A549 (cell line): ENCODE data around the gene DCBLD1. TPM values are rescaled to one million over a fixed set of nuclear protein-coding genes. Genes with fewer than 3 reads are reported as not detected.

ENCODE experiments used
- ATAC-seq, 2 experiments: fragments of 200-7000 bp in 1 of 2; fragments of >200 bp in 1 of 2; cut with Nextera tagmentation in 1 of 2; cut with Tn5 transposase in 1 of 2; 3 replicates each; pipeline versions ENCODE4 v1.8.0 to v1.9.1; 2018 to 2020; ENCODE audit warnings: mild to moderate bottlenecking in 1 of 2, moderate library complexity in 1 of 2
- CTCF ChIA-PET: fragments of 300-600 bp; sonication (Branson Sonifier 250); formaldehyde crosslinking; extraction: SDS; loops from one replicate; lab custom pipeline; 2021; ENCODE audit warnings: antibody characterized with exemption, inconsistent platforms; lab: Yijun Ruan, JAX
- POLR2A ChIA-PET: fragments of 350-600 bp; formaldehyde crosslinking; extraction: SDS; loops from one replicate; lab custom pipeline; 2021; ENCODE audit warnings: antibody characterized with exemption, inconsistent platforms; lab: Yijun Ruan, JAX
- DNase-seq, 2 experiments: peaks; one replicate each; pipeline versions ENCODE4 v3.0.0 to v3.0.0-alpha.2; 2011 to 2016; ENCODE audit warnings: low read depth in 1 of 2, low spot score in 1 of 2
- FAIRE-seq: peaks from 2 replicates; lab custom pipeline; 2011; peaks lifted over from hg19 to GRCh38; lab: Jason Lieb, UNC
- H3K27ac ChIP-seq, 2 experiments: fragments of >200 bp; sonication (Bioruptor Twin); formaldehyde crosslinking; 3 replicates each; pipeline ENCODE4 v1.5.1; 2016 to 2017
- H3K4me1 ChIP-seq: fragments of >200 bp; sonication (Bioruptor Twin); formaldehyde crosslinking; 3 replicates; pipeline ENCODE4 v1.6.1; 2016
- H3K4me2 ChIP-seq: fragments of >200 bp; sonication (Bioruptor Twin); formaldehyde crosslinking; 3 replicates; pipeline ENCODE4 v1.6.1; 2016
- H3K4me3 ChIP-seq: fragments of >200 bp; sonication (Bioruptor Twin); formaldehyde crosslinking; 3 replicates; pipeline ENCODE4 v1.5.1; 2016
- H3K9me3 ChIP-seq: fragments of >200 bp; sonication (Bioruptor Twin); formaldehyde crosslinking; 3 replicates; pipeline ENCODE4 v1.6.1; 2016
- ATOH8 ChIP-seq: fragments of 250-450 bp; sonication (Bioruptor Pico); IDR thresholded peaks from 2 replicates; pipeline ENCODE4 v1.5.0; 2020; ENCODE audit warnings: low read depth, mild to moderate bottlenecking, moderate library complexity
- CBX8 ChIP-seq: fragments of 200-600 bp; sonication (generic); IDR thresholded peaks from 2 replicates; pipeline ENCODE4 v1.6.1; 2016
- CHD2 ChIP-seq: fragments of 150-350 bp; IDR thresholded peaks from 2 replicates; pipeline ENCODE4 v1.6.1; 2014; ENCODE audit warnings: low read length; ENCODE audit not compliant: partially characterized antibody
- CHD4 ChIP-seq: fragments of 200-600 bp; sonication (generic); IDR thresholded peaks from 2 replicates; pipeline ENCODE4 v1.6.1; 2016; ENCODE audit warnings: antibody characterized with exemption, mild to moderate bottlenecking, borderline replicate concordance
- EHMT2 ChIP-seq: fragments of 200-600 bp; sonication (generic); IDR thresholded peaks from 2 replicates; pipeline ENCODE4 v1.6.1; 2016; ENCODE audit warnings: antibody characterized with exemption, low read depth, mild to moderate bottlenecking, moderate library complexity
- EP300 ChIP-seq, 2 experiments: fragments of >200 bp; sonication (Bioruptor Twin); formaldehyde crosslinking; IDR thresholded peaks; 2 replicates in 1 of 2; 3 replicates in 1 of 2; pipeline ENCODE4 v1.6.1; 2016 to 2017
- FOSB ChIP-seq: fragments of 250-450 bp; sonication (Bioruptor Pico); IDR thresholded peaks from 2 replicates; pipeline ENCODE4 v1.5.0; 2020; ENCODE audit warnings: mild to moderate bottlenecking, moderate library complexity
- FOXS1 ChIP-seq: fragments of 250-450 bp; sonication (Bioruptor Pico); IDR thresholded peaks from 2 replicates; pipeline ENCODE4 v1.5.0; 2020; ENCODE audit warnings: mild to moderate bottlenecking, moderate library complexity
- GATA3 ChIP-seq: IDR thresholded peaks from 2 replicates; pipeline ENCODE4 v1.6.1; 2012; ENCODE audit warnings: borderline replicate concordance
- HDAC2 ChIP-seq: fragments of 200-600 bp; sonication (generic); IDR thresholded peaks from 2 replicates; pipeline ENCODE4 v1.6.1; 2016
- HES2 ChIP-seq: fragments of >200 bp; sonication (Bioruptor Twin); formaldehyde crosslinking; IDR thresholded peaks from 2 replicates; pipeline ENCODE4 v1.6.1; 2016
- HMGXB4 ChIP-seq: fragments of 250-450 bp; sonication (Bioruptor Pico); IDR thresholded peaks from 2 replicates; pipeline ENCODE4 v1.5.0; 2021; ENCODE audit warnings: mild to moderate bottlenecking, moderate library complexity, borderline replicate concordance
- HOXA7 ChIP-seq: fragments of 250-450 bp; sonication (Bioruptor Pico); IDR thresholded peaks from 2 replicates; pipeline ENCODE4 v1.5.0; 2020; ENCODE audit warnings: mild to moderate bottlenecking, moderate library complexity
- HOXB5 ChIP-seq: fragments of 250-450 bp; sonication (Bioruptor Pico); IDR thresholded peaks from 2 replicates; pipeline ENCODE4 v1.5.0; 2020; ENCODE audit warnings: mild to moderate bottlenecking, moderate library complexity
- KDM1A ChIP-seq: fragments of 200-600 bp; sonication (generic); IDR thresholded peaks from 2 replicates; pipeline ENCODE4 v1.6.1; 2016; ENCODE audit warnings: low read depth, mild to moderate bottlenecking
- MAFK ChIP-seq: fragments of 450-650 bp; IDR thresholded peaks from 2 replicates; pipeline ENCODE4 v1.6.1; 2014; ENCODE audit not compliant: partially characterized antibody
- NPAS2 ChIP-seq: fragments of 250-450 bp; sonication (Bioruptor Pico); IDR thresholded peaks from 2 replicates; pipeline ENCODE4 v1.8.0; 2022; ENCODE audit warnings: mild to moderate bottlenecking, moderate library complexity, borderline replicate concordance
- PHF8 ChIP-seq: fragments of 200-600 bp; sonication (generic); IDR thresholded peaks from 2 replicates; pipeline ENCODE4 v1.6.1; 2016; ENCODE audit warnings: low read depth, mild to moderate bottlenecking, antibody characterized with exemption, moderate library complexity, borderline replicate concordance
- POLR2A ChIP-seq: IDR thresholded peaks from 2 replicates; pipeline ENCODE4 v1.6.1; 2012; ENCODE audit warnings: mild to moderate bottlenecking, low read length
- POLR2AphosphoS2 ChIP-seq: conservative IDR thresholded peaks from 2 replicates; pipeline ENCODE4 v1.6.1; 2012; ENCODE audit warnings: low read length, improper control_type of control experiment, inconsistent platforms
- RAD21 ChIP-seq, 2 experiments: fragments of >200 bp in 1 of 2; sonication (Bioruptor Twin) in 1 of 2; formaldehyde crosslinking in 1 of 2; IDR thresholded peaks in 1 of 2; conservative IDR thresholded peaks in 1 of 2; 2 replicates in 1 of 2; 3 replicates in 1 of 2; pipeline ENCODE4 v1.6.1; 2012 to 2018; ENCODE audit warnings: inconsistent platforms in 1 of 2
- RCOR1 ChIP-seq: fragments of 150-350 bp; IDR thresholded peaks from 2 replicates; pipeline ENCODE4 v1.6.1; 2014; ENCODE audit warnings: antibody characterized with exemption, low read length, low read depth
- REST ChIP-seq: fragments of 200-600 bp; sonication (generic); IDR thresholded peaks from 2 replicates; pipeline ENCODE4 v1.6.1; 2016; ENCODE audit warnings: antibody characterized with exemption, mild to moderate bottlenecking, moderate library complexity
- RFX5 ChIP-seq: fragments of 450-650 bp; IDR thresholded peaks from 2 replicates; pipeline ENCODE4 v1.7.1; 2014; ENCODE audit warnings: antibody characterized with exemption, mild to moderate bottlenecking, moderate library complexity
- SMC3 ChIP-seq: fragments of >200 bp; sonication (Bioruptor Twin); formaldehyde crosslinking; IDR thresholded peaks from 3 replicates; pipeline ENCODE4 v1.6.1; 2018; ENCODE audit warnings: inconsistent platforms
- SREBF2 ChIP-seq: fragments of 450-650 bp; IDR thresholded peaks from 2 replicates; pipeline ENCODE4 v1.6.1; 2014; ENCODE audit warnings: mild to moderate bottlenecking, moderate library complexity
- WGBS: methylation state at CpG from one replicate; pipeline ENCODE4 v1.1.6; 2017; ENCODE audit errors: missing lambda C conversion rate; 5-methylcytosine and 5-hydroxymethylcytosine counted together
- polyA plus RNA-seq, 4 experiments: library from polyadenylated mRNA; depleted of rRNA in 3 of 4; stranded (reverse); fragments of >200 nt; fragmentation: RNase III in 1 of 4; extraction: RNeasy Plus Mini Kit Qiagen cat#74134 plus additional on column Dnase treatment in 1 of 4; gene quantifications; 2 replicates in 3 of 4; 3 replicates in 1 of 4; pipeline ENCODE4 v1.2.3, GENCODE V29; 2011 to 2017
- TF ChIP-seq, protein P1 (sequence below): fragments of >200 bp; sonication (Bioruptor Twin); formaldehyde crosslinking; IDR thresholded peaks from 3 replicates; pipeline ENCODE4 v1.5.1; 2016
- TF ChIP-seq, protein P2 (sequence below): IDR thresholded peaks from 2 replicates; pipeline ENCODE4 v1.6.1; 2012

The DCBLD1 gene
- polyA plus RNA-seq, 2 of the 4 experiments (the other 2 are of a cell fraction) = 49.1 to 60.4 TPM

DNA sequence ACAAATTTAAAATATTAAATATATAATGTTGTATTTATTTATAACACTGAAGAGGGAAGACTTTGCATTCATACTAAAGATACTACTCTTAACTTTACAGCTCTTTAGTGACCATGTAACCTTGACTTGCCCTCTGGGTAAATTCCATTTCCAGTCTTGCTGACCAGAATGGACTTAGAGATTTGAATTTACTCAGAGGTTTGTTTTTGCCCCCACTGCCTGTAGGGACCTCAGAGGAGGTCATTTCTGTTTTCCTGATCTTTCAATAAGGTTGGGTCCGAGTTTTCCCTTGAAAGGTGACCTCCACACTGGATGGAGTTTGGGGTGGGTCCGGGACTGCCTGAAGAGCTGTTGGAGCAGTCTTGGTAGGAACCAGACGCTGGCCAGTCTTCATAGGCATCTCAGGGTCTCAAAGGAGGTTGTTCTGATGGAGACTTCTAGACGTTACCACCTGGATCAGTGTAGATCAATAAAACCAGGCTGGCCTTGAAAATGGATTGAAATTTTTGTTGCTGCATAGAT is 26.0 kb downstream of the DCBLD1 start:
- H3K27ac ChIP-seq = peak overlapping the region; percentile 68 to 88; a peak in 4 of 6 replicates
- POLR2A ChIA-PET = no interaction called here
- CTCF ChIA-PET = no interaction called here
- no peak for FAIRE-seq
- TF ChIP-seq MAFK (no peak), EHMT2 (no peak), HOXA7 (no peak), HMGXB4 (CRISPR knock-in tag) (no peak), CBX8 (no peak), HES2 (no peak), REST (no peak), CHD2 (no peak), HDAC2 (no peak), KDM1A (no peak), PHF8 (no peak), EP300 (IDR thresholded peaks at IDR 0.05) (no peak), HOXB5 (CRISPR knock-in tag) (no peak), POLR2AphosphoS2 (no peak)
- TF ChIP-seq, protein P1, sequence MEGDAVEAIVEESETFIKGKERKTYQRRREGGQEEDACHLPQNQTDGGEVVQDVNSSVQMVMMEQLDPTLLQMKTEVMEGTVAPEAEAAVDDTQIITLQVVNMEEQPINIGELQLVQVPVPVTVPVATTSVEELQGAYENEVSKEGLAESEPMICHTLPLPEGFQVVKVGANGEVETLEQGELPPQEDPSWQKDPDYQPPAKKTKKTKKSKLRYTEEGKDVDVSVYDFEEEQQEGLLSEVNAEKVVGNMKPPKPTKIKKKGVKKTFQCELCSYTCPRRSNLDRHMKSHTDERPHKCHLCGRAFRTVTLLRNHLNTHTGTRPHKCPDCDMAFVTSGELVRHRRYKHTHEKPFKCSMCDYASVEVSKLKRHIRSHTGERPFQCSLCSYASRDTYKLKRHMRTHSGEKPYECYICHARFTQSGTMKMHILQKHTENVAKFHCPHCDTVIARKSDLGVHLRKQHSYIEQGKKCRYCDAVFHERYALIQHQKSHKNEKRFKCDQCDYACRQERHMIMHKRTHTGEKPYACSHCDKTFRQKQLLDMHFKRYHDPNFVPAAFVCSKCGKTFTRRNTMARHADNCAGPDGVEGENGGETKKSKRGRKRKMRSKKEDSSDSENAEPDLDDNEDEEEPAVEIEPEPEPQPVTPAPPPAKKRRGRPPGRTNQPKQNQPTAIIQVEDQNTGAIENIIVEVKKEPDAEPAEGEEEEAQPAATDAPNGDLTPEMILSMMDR = no peak
- peaks cover 100% of the 10 kb centered on the region for H3K4me1 ChIP-seq
- 90% methylated on average over 4 of the region's 4 CpGs for WGBS
- ATAC-seq = no peak
- H3K4me3 ChIP-seq = no peak overlapping the region
- peak overlapping the region; percentile 57; the same call in 1 of the 3 replicates for H3K4me2 ChIP-seq
- H3K9me3 ChIP-seq = no peaks in the 10 kb centered on the region
- no peak for DNase-seq

GRCh38 chr6:117509021-117509420 is 26.5 kb downstream of the DCBLD1 start:
- CTCF ChIA-PET = no interaction called here
- H3K4me1 ChIP-seq = peaks cover 100% of the 10 kb centered on the region
- DNase-seq (no peak), FAIRE-seq (no peak), ATAC-seq (no peak)
- no peaks in the 10 kb centered on the region for H3K9me3 ChIP-seq
- 0 out of 3 replicates have a peak overlapping the region, but pooled peaks have one; percentile 57 for H3K4me2 ChIP-seq
- H3K4me3 ChIP-seq = no peak overlapping the region
- POLR2A ChIA-PET = no interaction called here
- 96% methylated on average over 7 of the region's 7 CpGs for WGBS
- H3K27ac ChIP-seq = peak overlapping the region in 1 of 2 experiments; percentile 88; a peak in 4 of 6 replicates
- no peak for TF ChIP-seq MAFK
- no peak for TF ChIP-seq GATA3
- TF ChIP-seq RCOR1 = no peak
- TF ChIP-seq FOSB = no peak
- no peak for TF ChIP-seq SREBF2
- TF ChIP-seq HOXB5 (CRISPR knock-in tag) = no peak
- no peak for TF ChIP-seq CHD4
- TF ChIP-seq, protein P2, sequence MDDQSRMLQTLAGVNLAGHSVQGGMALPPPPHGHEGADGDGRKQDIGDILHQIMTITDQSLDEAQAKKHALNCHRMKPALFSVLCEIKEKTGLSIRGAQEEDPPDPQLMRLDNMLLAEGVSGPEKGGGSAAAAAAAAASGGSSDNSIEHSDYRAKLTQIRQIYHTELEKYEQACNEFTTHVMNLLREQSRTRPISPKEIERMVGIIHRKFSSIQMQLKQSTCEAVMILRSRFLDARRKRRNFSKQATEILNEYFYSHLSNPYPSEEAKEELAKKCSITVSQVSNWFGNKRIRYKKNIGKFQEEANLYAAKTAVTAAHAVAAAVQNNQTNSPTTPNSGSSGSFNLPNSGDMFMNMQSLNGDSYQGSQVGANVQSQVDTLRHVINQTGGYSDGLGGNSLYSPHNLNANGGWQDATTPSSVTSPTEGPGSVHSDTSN = no peak
- TF ChIP-seq FOXS1 (CRISPR knock-in tag) = no peak
- TF ChIP-seq HES2 = no peak
- no peak for TF ChIP-seq POLR2A
- no peak for TF ChIP-seq ATOH8 (CRISPR knock-in tag)
- TF ChIP-seq NPAS2 (CRISPR knock-in tag) = no peak
- TF ChIP-seq RAD21 (conservative IDR thresholded peaks at IDR 0.05 in 1 of 2, IDR thresholded peaks at IDR 0.05 in 1 of 2) = no peak
- TF ChIP-seq SMC3 = no peak
- no peak for TF ChIP-seq RFX5
